ENCODE data around the gene ADCY4. TPM values are rescaled to one million over a fixed set of nuclear protein-coding genes. Genes with fewer than 3 reads are reported as not detected.

The ADCY4 gene
- total and polyA plus RNA-seq, 2 of the 13 experiments (the other 11 are each of a cell fraction or from before 2014, with no cell fraction given) = 0.03 TPM; not detected in 1

DNA sequence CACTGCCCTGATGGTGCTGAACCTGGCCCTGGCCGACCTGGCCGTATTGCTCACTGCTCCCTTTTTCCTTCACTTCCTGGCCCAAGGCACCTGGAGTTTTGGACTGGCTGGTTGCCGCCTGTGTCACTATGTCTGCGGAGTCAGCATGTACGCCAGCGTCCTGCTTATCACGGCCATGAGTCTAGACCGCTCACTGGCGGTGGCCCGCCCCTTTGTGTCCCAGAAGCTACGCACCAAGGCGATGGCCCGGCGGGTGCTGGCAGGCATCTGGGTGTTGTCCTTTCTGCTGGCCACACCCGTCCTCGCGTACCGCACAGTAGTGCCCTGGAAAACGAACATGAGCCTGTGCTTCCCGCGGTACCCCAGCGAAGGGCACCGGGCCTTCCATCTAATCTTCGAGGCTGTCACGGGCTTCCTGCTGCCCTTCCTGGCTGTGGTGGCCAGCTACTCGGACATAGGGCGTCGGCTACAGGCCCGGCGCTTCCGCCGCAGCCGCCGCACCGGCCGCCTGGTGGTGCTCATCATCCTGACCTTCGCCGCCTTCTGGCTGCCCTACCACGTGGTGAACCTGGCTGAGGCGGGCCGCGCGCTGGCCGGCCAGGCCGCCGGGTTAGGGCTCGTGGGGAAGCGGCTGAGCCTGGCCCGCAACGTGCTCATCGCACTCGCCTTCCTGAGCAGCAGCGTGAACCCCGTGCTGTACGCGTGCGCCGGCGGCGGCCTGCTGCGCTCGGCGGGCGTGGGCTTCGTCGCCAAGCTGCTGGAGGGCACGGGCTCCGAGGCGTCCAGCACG, 18.9 kb downstream of the ADCY4 start (continued):
- TF ChIP-seq CBX1 (IDR thresholded peaks at IDR 0.05; ENCODE audit: low read depth) (no peak), PHF5A (CRISPR knock-in tag; IDR thresholded peaks at IDR 0.05; ENCODE audit: low read depth, unreplicated experiment) (peak; percentile 78), NR2F6 (IDR thresholded peaks at IDR 0.05) (no peak), NR2F6 (CRISPR knock-in tag; IDR thresholded peaks at IDR 0.05) (peak; percentile 90), ZNF761 (CRISPR knock-in tag; conservative IDR thresholded peaks at IDR 0.05) (peak; percentile 98; the same call in 1 of the 2 replicates)
- TF ChIP-seq, protein P1, sequence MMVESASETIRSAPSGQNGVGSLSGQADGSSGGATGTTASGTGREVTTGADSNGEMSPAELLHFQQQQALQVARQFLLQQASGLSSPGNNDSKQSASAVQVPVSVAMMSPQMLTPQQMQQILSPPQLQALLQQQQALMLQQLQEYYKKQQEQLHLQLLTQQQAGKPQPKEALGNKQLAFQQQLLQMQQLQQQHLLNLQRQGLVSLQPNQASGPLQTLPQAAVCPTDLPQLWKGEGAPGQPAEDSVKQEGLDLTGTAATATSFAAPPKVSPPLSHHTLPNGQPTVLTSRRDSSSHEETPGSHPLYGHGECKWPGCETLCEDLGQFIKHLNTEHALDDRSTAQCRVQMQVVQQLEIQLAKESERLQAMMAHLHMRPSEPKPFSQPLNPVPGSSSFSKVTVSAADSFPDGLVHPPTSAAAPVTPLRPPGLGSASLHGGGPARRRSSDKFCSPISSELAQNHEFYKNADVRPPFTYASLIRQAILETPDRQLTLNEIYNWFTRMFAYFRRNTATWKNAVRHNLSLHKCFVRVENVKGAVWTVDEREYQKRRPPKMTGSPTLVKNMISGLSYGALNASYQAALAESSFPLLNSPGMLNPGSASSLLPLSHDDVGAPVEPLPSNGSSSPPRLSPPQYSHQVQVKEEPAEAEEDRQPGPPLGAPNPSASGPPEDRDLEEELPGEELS (CRISPR knock-in tag; IDR thresholded peaks at IDR 0.05) = peak; percentile 78

DNA sequence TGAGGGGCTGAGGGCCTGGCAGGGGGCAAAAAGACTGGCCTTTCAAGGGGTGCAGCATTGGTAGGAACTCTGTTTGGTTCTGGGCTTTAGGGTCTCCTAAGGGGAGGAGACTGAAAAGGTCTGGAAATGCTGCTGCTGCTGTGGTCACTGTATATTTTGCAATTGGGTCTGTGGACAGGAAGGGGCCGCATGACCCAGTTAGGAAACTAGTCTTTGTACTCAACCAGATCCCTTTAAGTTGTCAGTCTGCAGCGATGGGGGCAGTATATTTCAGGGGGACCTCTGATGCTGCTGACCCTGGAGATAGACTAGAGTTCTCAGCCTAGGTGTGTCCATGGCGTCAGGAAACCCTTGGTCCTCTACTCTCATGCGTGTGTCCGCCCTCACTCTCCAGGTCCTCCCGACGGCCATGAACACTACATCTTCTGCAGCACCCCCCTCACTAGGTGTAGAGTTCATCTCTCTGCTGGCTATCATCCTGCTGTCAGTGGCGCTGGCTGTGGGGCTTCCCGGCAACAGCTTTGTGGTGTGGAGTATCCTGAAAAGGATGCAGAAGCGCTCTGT, 19.5 kb downstream of the ADCY4 start:
- Histone ChIP-seq H3K9ac (ENCODE audit: insufficient read depth, low read depth, low read length) (peak overlapping the region; percentile 35), H3K79me2 (ENCODE audit: insufficient read depth, low read length) (no peaks in the 10 kb centered on the region), H2AFZ (ENCODE audit: low read length) (no peak overlapping the region), H4K20me1 (ENCODE audit: insufficient read depth, low read length) (no peaks in the 10 kb centered on the region), H3K36me3 (replicated peaks in 1 of 2; ENCODE audit: control insufficient read depth in 1 of 2, insufficient read depth in 2 of 2, low read length in 2 of 2) (no peaks in the 10 kb centered on the region), H3K4me3 (replicated peaks in 1 of 3; ENCODE audit: insufficient read depth in 1 of 3, low read depth in 2 of 3, low read length in 3 of 3) (peak overlapping the region; percentile 29 to 73 (median 40)), H3K9me3 (ENCODE audit: low read length) (no peaks in the 10 kb centered on the region), H3K27me3 (ENCODE audit: control insufficient read depth in 1 of 2, insufficient read depth in 2 of 2, low read length in 2 of 2) (peaks cover 6 to 37% of the 10 kb centered on the region in 2 experiments; a peak in 4 of 5 replicates), H3K27ac (ENCODE audit: extremely low read length, insufficient read depth, low read length) (peak overlapping the region; percentile 18), H3K4me1 (ENCODE audit: insufficient read depth, low read length) (peaks cover 39% of the 10 kb centered on the region), H3K4me2 (ENCODE audit: low read depth, low read length) (peak overlapping the region; percentile 89)
- intact Hi-C loops (cut with micrococcal nuclease; ENCODE audit: unreplicated experiment) (no loop called here), in situ Hi-C loops (cut with HindIII; ENCODE audit: extremely low pct_ligation_motif_present, low pct_unique_long_range_greater_than_20kb) (no loop called here)
- POLR2A ChIA-PET = interaction anchor here (0.5 to 3.5 kb wide), 17 partner anchors 8 to 1067 kb away, joined by 3 to 57 read pairs (median 7); partner anchors contain the start of genes CBLN3, CHMP4A, CIDEB and DCAF11
- ATAC-seq = peak; percentile 55
- DNase-seq (ENCODE audit: low spot score) = peak; percentile 54
- 9% methylated on average over 10 of the region's 10 CpGs for WGBS (ENCODE audit: low lambda C conversion rate)
- no TSS peak for BruUV-seq (replicated peaks)
- FAIRE-seq = peak; percentile 66
- CTCF ChIA-PET (ENCODE audit: low intra/inter-chr PET ratio, low total read pairs) = interaction anchor here (1.2 to 2.4 kb wide), 2 partner anchors 7 to 18 kb away, joined by 3 to 7 read pairs; partner anchors contain the start of gene CIDEB
- TF ChIP-seq ZNF296 (CRISPR knock-in tag; conservative IDR thresholded peaks at IDR 0.05) (no peak), PPARG (CRISPR knock-in tag; conservative IDR thresholded peaks at IDR 0.05) (0 out of 2 replicates have a peak, but pooled peaks have one; percentile 10), POLR2A (IDR thresholded peaks at IDR 0.05; ENCODE audit: insufficient read depth in 1 of 2, low read depth in 2 of 2, low read length in 2 of 2) (peak in 1 of 2 experiments; percentile 10; a peak in 1 of 4 replicates), ZFP1 (CRISPR knock-in tag; IDR thresholded peaks at IDR 0.05) (no peak), ETV5 (CRISPR knock-in tag; IDR thresholded peaks at IDR 0.05; ENCODE audit: borderline replicate concordance) (peak; percentile 26; the same call in 1 of the 2 replicates), ZNF605 (CRISPR knock-in tag; IDR thresholded peaks at IDR 0.05) (peak; percentile 56), SMAD1 (CRISPR knock-in tag; IDR thresholded peaks at IDR 0.05; ENCODE audit: borderline replicate concordance, low read depth) (0 out of 2 replicates have a peak, but pooled peaks have one; percentile 0)
- TF ChIP-seq, protein P1 (CRISPR knock-in tag; IDR thresholded peaks at IDR 0.05) = peak; percentile 16; the same call in 1 of the 2 replicates
- TF ChIP-seq, protein P2, sequence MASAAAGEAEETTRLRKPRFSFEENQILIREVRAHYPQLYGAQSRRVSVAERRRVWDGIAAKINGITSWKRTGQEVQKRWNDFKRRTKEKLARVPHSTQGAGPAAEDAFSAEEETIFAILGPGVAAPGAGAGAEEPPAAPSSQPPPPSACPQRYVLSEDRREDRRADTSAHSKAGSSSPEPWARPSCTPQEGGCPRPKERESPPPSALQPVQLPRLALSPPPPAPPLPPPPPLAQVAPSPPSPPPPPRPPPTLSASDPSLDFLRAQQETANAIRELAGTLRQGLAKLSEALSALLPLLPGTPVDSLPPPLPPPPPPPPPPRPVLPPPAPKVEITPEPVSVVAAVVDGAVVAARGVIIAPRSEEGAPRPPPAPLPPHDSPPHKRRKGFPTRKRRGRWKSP (CRISPR knock-in tag; IDR thresholded peaks at IDR 0.05) = no peak
- TF ChIP-seq, protein P3, sequence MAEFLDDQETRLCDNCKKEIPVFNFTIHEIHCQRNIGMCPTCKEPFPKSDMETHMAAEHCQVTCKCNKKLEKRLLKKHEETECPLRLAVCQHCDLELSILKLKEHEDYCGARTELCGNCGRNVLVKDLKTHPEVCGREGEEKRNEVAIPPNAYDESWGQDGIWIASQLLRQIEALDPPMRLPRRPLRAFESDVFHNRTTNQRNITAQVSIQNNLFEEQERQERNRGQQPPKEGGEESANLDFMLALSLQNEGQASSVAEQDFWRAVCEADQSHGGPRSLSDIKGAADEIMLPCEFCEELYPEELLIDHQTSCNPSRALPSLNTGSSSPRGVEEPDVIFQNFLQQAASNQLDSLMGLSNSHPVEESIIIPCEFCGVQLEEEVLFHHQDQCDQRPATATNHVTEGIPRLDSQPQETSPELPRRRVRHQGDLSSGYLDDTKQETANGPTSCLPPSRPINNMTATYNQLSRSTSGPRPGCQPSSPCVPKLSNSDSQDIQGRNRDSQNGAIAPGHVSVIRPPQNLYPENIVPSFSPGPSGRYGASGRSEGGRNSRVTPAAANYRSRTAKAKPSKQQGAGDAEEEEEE (CRISPR knock-in tag; IDR thresholded peaks at IDR 0.05; ENCODE audit: borderline replicate concordance) = no peak; the same call in 1 of the 2 replicates

All from HepG2 (cell line).